IMR-90 (cell line): ENCODE data around the gene ALDH1B1. TPM values are rescaled to one million over a fixed set of nuclear protein-coding genes. Genes with fewer than 3 reads are reported as not detected.

Experiments
- ATAC-seq: fragments of 200-7000 bp; cut with Tn5 transposase; 2 replicates; pipeline ENCODE4 v1.9.1; 2020; ENCODE audit warnings: low read depth, mild to moderate bottlenecking, moderate library complexity
- BruUV-seq: library from RNA; stranded (reverse); fragments of 400-500 nt; replicated peaks from 2 replicates; lab custom pipeline; 2021; lab: Mats Ljungman, UMichigan
- CTCF ChIA-PET: fragments of 300-600 bp; formaldehyde crosslinking; extraction: SDS; loops from one replicate; lab custom pipeline; 2021; ENCODE audit warnings: antibody characterized with exemption; lab: Yijun Ruan, JAX
- POLR2A ChIA-PET: fragments of 300-600 bp; sonication (Branson Sonifier 250); formaldehyde crosslinking; loops from one replicate; lab custom pipeline; 2022; ENCODE audit warnings: antibody characterized with exemption; ENCODE audit not compliant: unreplicated experiment; lab: Charles Lee
- DNase-seq: peaks from one replicate; pipeline ENCODE4 v3.0.0; 2013
- H2AFZ ChIP-seq: replicated peaks from 2 replicates; pipeline ENCODE3; 2013; ENCODE audit warnings: low read length, mild to moderate bottlenecking; ENCODE audit not compliant: poor library complexity
- H2AK5ac ChIP-seq: 2 replicates; pipeline ENCODE4 v1.6.1; 2013; ENCODE audit warnings: low read depth, low read length, inconsistent platforms
- H2AK9ac ChIP-seq: replicated peaks from 2 replicates; pipeline ENCODE3; 2013; ENCODE audit warnings: mild to moderate bottlenecking, low read depth, low read length, moderate library complexity; ENCODE audit not compliant: poor library complexity
- H2BK120ac ChIP-seq: 2 replicates; pipeline ENCODE4 v1.6.1; 2013; ENCODE audit warnings: low read depth, low read length, inconsistent platforms
- H2BK15ac ChIP-seq: 3 replicates; pipeline ENCODE4 v1.6.1; 2013; ENCODE audit warnings: low read depth, low read length, inconsistent platforms
- H2BK20ac ChIP-seq: 2 replicates; pipeline ENCODE4 v1.6.1; 2013; ENCODE audit warnings: low read depth, mild to moderate bottlenecking, inconsistent platforms, low read length, moderate library complexity
- H2BK5ac ChIP-seq: 2 replicates; pipeline ENCODE4 v1.6.1; 2013; ENCODE audit warnings: mild to moderate bottlenecking, low read depth, low read length, inconsistent platforms; ENCODE audit not compliant: poor library complexity, severe bottlenecking
- H3K14ac ChIP-seq: replicated peaks from 2 replicates; pipeline ENCODE4 v1.6.1; 2013; ENCODE audit warnings: low read depth, low read length, inconsistent platforms
- H3K18ac ChIP-seq: 2 replicates; pipeline ENCODE4 v1.6.1; 2013; ENCODE audit warnings: low read depth, low read length, control low read depth
- H3K23ac ChIP-seq: 2 replicates; pipeline ENCODE4 v1.6.1; 2013; ENCODE audit warnings: low read depth, low read length, inconsistent platforms
- H3K27ac ChIP-seq: 2 replicates; pipeline ENCODE4 v1.5.1; 2013; ENCODE audit warnings: mild to moderate bottlenecking, control low read depth, low read length; ENCODE audit not compliant: insufficient read depth
- H3K27me3 ChIP-seq: 2 replicates; pipeline ENCODE4 v1.6.1; 2013; ENCODE audit warnings: low read length; ENCODE audit not compliant: control insufficient read depth, insufficient read depth
- H3K36me3 ChIP-seq: 2 replicates; pipeline ENCODE4 v1.6.1; 2013; ENCODE audit warnings: low read length, mixed read lengths; ENCODE audit not compliant: control insufficient read depth, insufficient read depth
- H3K4ac ChIP-seq: 2 replicates; pipeline ENCODE4 v1.6.1; 2013; ENCODE audit warnings: low read depth, low read length, inconsistent platforms
- H3K4me1 ChIP-seq: 2 replicates; pipeline ENCODE4 v1.6.1; 2013; ENCODE audit warnings: low read length, mixed read lengths; ENCODE audit not compliant: control insufficient read depth, insufficient read depth
- H3K4me2 ChIP-seq: 2 replicates; pipeline ENCODE4 v1.6.1; 2013; ENCODE audit warnings: low read depth, mild to moderate bottlenecking, control low read depth, low read length, moderate library complexity
- H3K4me3 ChIP-seq: 2 replicates; pipeline ENCODE4 v1.5.1; 2013; ENCODE audit warnings: low read depth, mild to moderate bottlenecking, control low read depth, low read length, moderate library complexity; ENCODE audit not compliant: insufficient read depth
- H3K56ac ChIP-seq: 2 replicates; pipeline ENCODE4 v1.6.1; 2013; ENCODE audit warnings: low read length, inconsistent platforms; ENCODE audit not compliant: insufficient read depth; ENCODE audit errors: extremely low read depth
- H3K79me1 ChIP-seq, 2 experiments: 2 replicates each; pipeline ENCODE4 v1.6.1; 2013; ENCODE audit warnings: low read length in 2 of 2, inconsistent platforms in 1 of 2, low read depth in 1 of 2
- H3K9ac ChIP-seq: 2 replicates; pipeline ENCODE4 v1.6.1; 2013; ENCODE audit warnings: low read depth, low read length, control low read depth
- H3K9me1 ChIP-seq: 2 replicates; pipeline ENCODE4 v1.6.1; 2013; ENCODE audit warnings: low read length, inconsistent platforms; ENCODE audit not compliant: insufficient read depth
- H3K9me3 ChIP-seq: 2 replicates; pipeline ENCODE4 v1.6.1; 2013; ENCODE audit warnings: low read length; ENCODE audit not compliant: control insufficient read depth, insufficient read depth
- H4K20me1 ChIP-seq: 2 replicates; pipeline ENCODE4 v1.6.1; 2013; ENCODE audit warnings: low read length, inconsistent platforms; ENCODE audit not compliant: insufficient read depth
- H4K5ac ChIP-seq: 2 replicates; pipeline ENCODE4 v1.6.1; 2013; ENCODE audit warnings: mild to moderate bottlenecking, low read depth, low read length, control low read depth
- H4K8ac ChIP-seq, 2 experiments: 2 replicates each; pipeline ENCODE4 v1.6.1; 2013; ENCODE audit warnings: low read depth in 2 of 2, low read length in 2 of 2, control low read depth in 1 of 2, inconsistent platforms in 1 of 2
- H4K91ac ChIP-seq: 2 replicates; pipeline ENCODE4 v1.6.1; 2013; ENCODE audit warnings: low read depth, low read length, inconsistent platforms; ENCODE audit not compliant: insufficient read depth
- BHLHE40 ChIP-seq: fragments of 150-350 bp; IDR thresholded peaks from 2 replicates; pipeline ENCODE4 v1.6.1; 2016; ENCODE audit warnings: mild to moderate bottlenecking, low read depth, low read length
- CEBPB ChIP-seq: IDR thresholded peaks from 2 replicates; pipeline ENCODE4 v1.6.1; 2012; ENCODE audit warnings: low read depth, low read length, improper control_type of control experiment
- CHD1 ChIP-seq: IDR thresholded peaks from 2 replicates; pipeline ENCODE4 v1.6.1; 2012; ENCODE audit warnings: low read depth, low read length, improper control_type of control experiment
- CTCF ChIP-seq: conservative IDR thresholded peaks from 2 replicates; pipeline ENCODE4 v1.5.1; 2012; ENCODE audit warnings: mild to moderate bottlenecking, low read depth, low read length, improper control_type of control experiment
- FOS ChIP-seq: fragments of 150-350 bp; IDR thresholded peaks from 2 replicates; pipeline ENCODE4 v1.6.1; 2016; ENCODE audit warnings: low read depth, low read length
- MAFK ChIP-seq: IDR thresholded peaks from 2 replicates; pipeline ENCODE4 v1.6.1; 2012; ENCODE audit warnings: low read depth, low read length, improper control_type of control experiment
- MAZ ChIP-seq: IDR thresholded peaks from 2 replicates; pipeline ENCODE4 v1.6.1; 2012; ENCODE audit warnings: low read depth, mild to moderate bottlenecking, low read length, improper control_type of control experiment, moderate library complexity, borderline replicate concordance
- MXI1 ChIP-seq: IDR thresholded peaks from 2 replicates; pipeline ENCODE4 v1.6.1; 2012; ENCODE audit warnings: low read depth, mild to moderate bottlenecking, low read length, moderate library complexity, borderline replicate concordance
- RAD21 ChIP-seq: IDR thresholded peaks from 2 replicates; pipeline ENCODE4 v1.6.1; 2012; ENCODE audit warnings: low read length, improper control_type of control experiment
- RFX5 ChIP-seq: IDR thresholded peaks from 2 replicates; pipeline ENCODE4 v1.8.0; 2012; ENCODE audit warnings: low read depth, mild to moderate bottlenecking, low read length, moderate library complexity
- SMC3 ChIP-seq: fragments of 150-350 bp; IDR thresholded peaks from 2 replicates; pipeline ENCODE4 v1.6.1; 2016; ENCODE audit warnings: low read depth, mild to moderate bottlenecking, antibody characterized with exemption, low read length, moderate library complexity
- USF2 ChIP-seq: fragments of 150-350 bp; IDR thresholded peaks from 2 replicates; pipeline ENCODE4 v1.6.1; 2017; ENCODE audit warnings: mild to moderate bottlenecking, antibody characterized with exemption, low read length, low read depth
- WGBS, 2 experiments: methylation state at CpG; one replicate each; pipeline versions ENCODE4 v1.1.5 to v1.1.7; 2013; ENCODE audit warnings: missing lambda C conversion rate in 2 of 2; ENCODE audit not compliant: insufficient read length in 1 of 2; ENCODE audit errors: extremely low coverage in 2 of 2; 5-methylcytosine and 5-hydroxymethylcytosine counted together
- dilution Hi-C: fragments of 300-500 bp; cut with HindIII; formaldehyde crosslinking; loops from one replicate; pipeline ENCODE4 v1.14.3; 2018; ENCODE audit warnings: low sequenced_read_pairs; ENCODE audit not compliant: unreplicated experiment
- in situ Hi-C: fragments of 300-500 bp; cut with MboI; formaldehyde crosslinking; loops from 3 replicates; pipeline ENCODE4 v1.14.3; 2019; ENCODE audit warnings: low sequenced_read_pairs, inconsistent platforms, mixed read lengths
- intact Hi-C: fragments of 100-400 bp; cut with micrococcal nuclease; formaldehyde crosslinking; loops from 2 replicates; pipeline ENCODE4 v1.10.0; 2022
- polyA plus RNA-seq, 3 experiments: library from polyadenylated mRNA; depleted of rRNA; stranded (reverse); fragments of >200 nt; gene quantifications; 2 replicates each; pipeline ENCODE4 v1.2.3, GENCODE V29; 2012; ENCODE audit warnings: low replicate concordance in 1 of 3
- total RNA-seq: library from RNA; depleted of rRNA; stranded (reverse); fragments of >200 nt; gene quantifications from 2 replicates; pipeline ENCODE4 v1.2.3, GENCODE V29; 2012
- TF ChIP-seq, protein P1 (sequence below): fragments of 150-350 bp; IDR thresholded peaks from 2 replicates; pipeline ENCODE4 v1.6.1; 2016; ENCODE audit warnings: low read depth, mild to moderate bottlenecking, low read length, moderate library complexity, borderline replicate concordance

Gene ALDH1B1
- total and polyA plus RNA-seq, 2 of the 4 experiments (the other 2 are of a cell fraction): 29.6 to 37.6 TPM

DNA sequence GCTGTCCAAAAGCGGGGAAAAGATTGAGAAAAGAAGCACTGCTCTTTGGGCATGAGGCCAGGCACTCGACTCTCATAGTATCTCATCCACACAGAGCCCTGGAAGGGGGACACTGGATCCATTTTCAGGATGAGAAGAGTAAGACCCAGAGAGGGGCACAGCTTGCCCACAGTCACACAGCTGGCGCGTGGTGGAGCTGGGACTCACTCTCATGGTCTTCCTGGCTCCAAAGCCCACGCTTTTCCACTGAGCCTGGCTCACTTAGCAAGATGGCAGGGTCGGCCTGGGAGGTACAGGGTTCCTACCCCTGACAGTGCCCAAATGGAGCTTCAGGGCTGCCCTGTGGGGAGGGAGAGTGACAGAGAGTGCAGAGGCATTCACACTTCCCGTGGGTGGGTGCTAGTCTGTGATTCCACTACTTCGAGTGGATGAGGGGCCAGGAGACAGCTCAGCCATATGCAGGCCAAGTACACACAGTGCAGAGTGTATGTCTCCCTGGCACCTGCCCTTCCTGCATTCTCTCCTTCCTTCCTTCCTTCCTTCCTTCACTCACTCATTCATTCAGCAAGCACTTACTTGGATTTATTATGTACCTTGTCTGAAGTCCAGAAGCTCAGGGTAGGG lies 50.1 kb downstream of the ALDH1B1 start (continued):
- no peak for TF ChIP-seq BHLHE40

- POLR2A ChIA-PET: no interaction called here
- no peak overlapping the region for H4K91ac ChIP-seq
- no peak for TF ChIP-seq CEBPB
- no peak for TF ChIP-seq RFX5
- no peak for TF ChIP-seq MXI1
- TF ChIP-seq, protein P1, sequence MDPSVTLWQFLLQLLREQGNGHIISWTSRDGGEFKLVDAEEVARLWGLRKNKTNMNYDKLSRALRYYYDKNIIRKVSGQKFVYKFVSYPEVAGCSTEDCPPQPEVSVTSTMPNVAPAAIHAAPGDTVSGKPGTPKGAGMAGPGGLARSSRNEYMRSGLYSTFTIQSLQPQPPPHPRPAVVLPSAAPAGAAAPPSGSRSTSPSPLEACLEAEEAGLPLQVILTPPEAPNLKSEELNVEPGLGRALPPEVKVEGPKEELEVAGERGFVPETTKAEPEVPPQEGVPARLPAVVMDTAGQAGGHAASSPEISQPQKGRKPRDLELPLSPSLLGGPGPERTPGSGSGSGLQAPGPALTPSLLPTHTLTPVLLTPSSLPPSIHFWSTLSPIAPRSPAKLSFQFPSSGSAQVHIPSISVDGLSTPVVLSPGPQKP: no peak
- no peak for TF ChIP-seq USF2
- TF ChIP-seq BHLHE40: no peak
- no peak for TF ChIP-seq SMC3
- TF ChIP-seq CTCF: no peak
- no peak for TF ChIP-seq MAFK
- no peak for TF ChIP-seq MAZ
- TF ChIP-seq RAD21: no peak
- no peak for TF ChIP-seq CHD1
- no peak for TF ChIP-seq FOS
Measured at GRCh38 chr9:38443181-38443580, 50.7 kb downstream of the ALDH1B1 start.

More at GRCh38 chr9:38443181-38443580, 50.7 kb downstream of the ALDH1B1 start:
- Histone ChIP-seq H3K56ac (no peak overlapping the region), H2BK5ac (peak overlapping the region; percentile 10), H3K79me1 (no peaks in the 10 kb centered on the region), H3K27me3 (no peaks in the 10 kb centered on the region; the same call in 1 of the 2 replicates), H3K23ac (no peak overlapping the region), H3K27ac (no peak overlapping the region), H4K8ac (no peak overlapping the region), H3K14ac (no peak overlapping the region), H3K36me3 (no peaks in the 10 kb centered on the region), H3K9me1 (0 out of 2 replicates have a peak, but pooled peaks cover 8% of the 10 kb centered on the region), H4K5ac (no peak overlapping the region), H3K4me3 (no peak overlapping the region), H2AK9ac (no peak overlapping the region), H2BK120ac (no peak overlapping the region), H3K4me2 (no peak overlapping the region), H3K4me1 (peaks cover 2% of the 10 kb centered on the region; the same call in 1 of the 2 replicates), H3K4ac (no peak overlapping the region), H2BK20ac (no peak overlapping the region), H3K9me3 (no peaks in the 10 kb centered on the region), H2AK5ac (no peak overlapping the region), H3K18ac (no peak overlapping the region), H3K9ac (no peak overlapping the region), H2AFZ (no peak overlapping the region), H2BK15ac (no peak overlapping the region), H4K20me1 (no peaks in the 10 kb centered on the region)
- WGBS, 2 experiments: 83% methylated on average over 1 of the region's 7 CpGs; no CpG with 5 or more reads in 1 of the 2 experiments
- BruUV-seq: no TSS peak
- dilution Hi-C loops: no loop called here
- DNase-seq (peak; percentile 16), ATAC-seq (peak; percentile 51)
- in situ Hi-C loops: no loop called here
- intact Hi-C loops: no loop called here
- CTCF ChIA-PET: no interaction called here
